Activated naive CD8-positive, alpha-beta T cell (primary cell): ENCODE data around the gene CHRNA3.

Experiments
- H3K27ac Mint-ChIP-seq: one replicate; pipeline ENCODE4 v1.8.0; 2021; ENCODE audit warnings: mixed read lengths
- H3K27me3 Mint-ChIP-seq: one replicate; pipeline ENCODE4 v1.8.0; 2021; ENCODE audit warnings: mixed read lengths
- H3K36me3 Mint-ChIP-seq: one replicate; pipeline ENCODE4 v1.8.0; 2021; ENCODE audit warnings: mixed read lengths
- H3K4me1 Mint-ChIP-seq: one replicate; pipeline ENCODE4 v1.8.0; 2021; ENCODE audit warnings: low read depth, mixed read lengths
- H3K4me3 Mint-ChIP-seq: one replicate; pipeline ENCODE4 v1.8.0; 2021; ENCODE audit warnings: mild to moderate bottlenecking, mixed read lengths
- H3K9me3 Mint-ChIP-seq: one replicate; pipeline ENCODE4 v1.8.0; 2021; ENCODE audit warnings: low read depth, mixed read lengths

The CHRNA3 gene

GRCh38 chr15:78620527-78621421 lies at the start of gene CHRNA3:
Gene CHRNA3, minus strand, starts transcription at chr15:78620996. Its CDS starts 202 bp downstream, at chr15:78620794.
- H3K36me3 Mint-ChIP-seq, result no peaks in the 10 kb centered on the region
- H3K9me3 Mint-ChIP-seq, result no peaks in the 10 kb centered on the region
- peak within 1 kb of the TSS; percentile 70 for H3K4me3 Mint-ChIP-seq
- H3K27me3 Mint-ChIP-seq, result peaks cover 28% of the 10 kb centered on the region
- H3K4me1 Mint-ChIP-seq, result peaks cover 22% of the 10 kb centered on the region
- H3K27ac Mint-ChIP-seq, result no peak within 1 kb of the TSS

- Mint-ChIP-seq H3K9me3 (no peaks in the 10 kb centered on the region), H3K36me3 (no peaks in the 10 kb centered on the region), H3K27me3 (no peaks in the 10 kb centered on the region), H3K27ac (no peak overlapping the region), H3K4me3 (no peak overlapping the region), H3K4me1 (no peaks in the 10 kb centered on the region)
These were observed 48.2 kb upstream of the CHRNA3 start for GRCh38 chr15:78668987-78669386.

GRCh38 chr15:78667578-78668236 lies 46.9 kb upstream of the CHRNA3 start:
- no peak overlapping the region for H3K4me3 Mint-ChIP-seq
- no peaks in the 10 kb centered on the region for H3K27me3 Mint-ChIP-seq
- H3K36me3 Mint-ChIP-seq, result no peaks in the 10 kb centered on the region
- H3K27ac Mint-ChIP-seq, result no peak overlapping the region
- no peaks in the 10 kb centered on the region for H3K9me3 Mint-ChIP-seq
- peaks cover under 1% of the 10 kb centered on the region for H3K4me1 Mint-ChIP-seq

GRCh38 chr15:78666010-78666409 lies 45.2 kb upstream of the CHRNA3 start:
- H3K4me1 Mint-ChIP-seq, result peaks cover 2% of the 10 kb centered on the region
- H3K4me3 Mint-ChIP-seq, result no peak overlapping the region
- H3K9me3 Mint-ChIP-seq, result no peaks in the 10 kb centered on the region
- no peak overlapping the region for H3K27ac Mint-ChIP-seq
- no peaks in the 10 kb centered on the region for H3K27me3 Mint-ChIP-seq
- no peaks in the 10 kb centered on the region for H3K36me3 Mint-ChIP-seq

- Mint-ChIP-seq H3K27ac (no peak overlapping the region), H3K4me1 (peaks cover 2% of the 10 kb centered on the region), H3K4me3 (no peak overlapping the region), H3K27me3 (no peaks in the 10 kb centered on the region), H3K36me3 (no peaks in the 10 kb centered on the region), H3K9me3 (no peaks in the 10 kb centered on the region)
These were observed 42.9 kb upstream of the CHRNA3 start for GRCh38 chr15:78663703-78664102.

- H3K4me3 Mint-ChIP-seq, result no peak overlapping the region
- H3K9me3 Mint-ChIP-seq, result no peaks in the 10 kb centered on the region
- no peaks in the 10 kb centered on the region for H3K27me3 Mint-ChIP-seq
- H3K36me3 Mint-ChIP-seq, result no peaks in the 10 kb centered on the region
- H3K27ac Mint-ChIP-seq, result no peak overlapping the region
- H3K4me1 Mint-ChIP-seq, result peaks cover 2% of the 10 kb centered on the region
These were observed 41.2 kb upstream of the CHRNA3 start for GRCh38 chr15:78662028-78662427.

GRCh38 chr15:78661001-78661400 lies 40.2 kb upstream of the CHRNA3 start:
- Mint-ChIP-seq H3K27ac (no peak overlapping the region), H3K4me3 (no peak overlapping the region), H3K9me3 (no peaks in the 10 kb centered on the region), H3K27me3 (no peaks in the 10 kb centered on the region), H3K36me3 (no peaks in the 10 kb centered on the region), H3K4me1 (peaks cover 2% of the 10 kb centered on the region)

GRCh38 chr15:78660584-78660983 lies 39.8 kb upstream of the CHRNA3 start:
- peaks cover 2% of the 10 kb centered on the region for H3K4me1 Mint-ChIP-seq
- H3K9me3 Mint-ChIP-seq, result no peaks in the 10 kb centered on the region
- H3K27ac Mint-ChIP-seq, result no peak overlapping the region
- no peaks in the 10 kb centered on the region for H3K36me3 Mint-ChIP-seq
- no peak overlapping the region for H3K4me3 Mint-ChIP-seq
- H3K27me3 Mint-ChIP-seq, result no peaks in the 10 kb centered on the region

GRCh38 chr15:78658823-78659222 lies 38.0 kb upstream of the CHRNA3 start:
- Mint-ChIP-seq H3K9me3 (no peaks in the 10 kb centered on the region), H3K36me3 (no peaks in the 10 kb centered on the region), H3K4me1 (peaks cover 2% of the 10 kb centered on the region), H3K4me3 (no peak overlapping the region), H3K27me3 (no peaks in the 10 kb centered on the region), H3K27ac (no peak overlapping the region)

- H3K4me1 Mint-ChIP-seq, result no peaks in the 10 kb centered on the region
- H3K27ac Mint-ChIP-seq, result no peak overlapping the region
- no peaks in the 10 kb centered on the region for H3K27me3 Mint-ChIP-seq
- H3K9me3 Mint-ChIP-seq, result no peaks in the 10 kb centered on the region
- H3K36me3 Mint-ChIP-seq, result no peaks in the 10 kb centered on the region
- no peak overlapping the region for H3K4me3 Mint-ChIP-seq
These were observed 33.5 kb upstream of the CHRNA3 start for GRCh38 chr15:78654272-78654671.

- Mint-ChIP-seq H3K36me3 (no peaks in the 10 kb centered on the region), H3K4me3 (no peak overlapping the region), H3K27me3 (no peaks in the 10 kb centered on the region), H3K27ac (no peak overlapping the region), H3K9me3 (no peaks in the 10 kb centered on the region), H3K4me1 (no peaks in the 10 kb centered on the region)
These were observed 31.3 kb upstream of the CHRNA3 start for GRCh38 chr15:78651930-78652615.

- Mint-ChIP-seq H3K4me3 (no peak overlapping the region), H3K27me3 (no peaks in the 10 kb centered on the region), H3K4me1 (no peaks in the 10 kb centered on the region), H3K36me3 (no peaks in the 10 kb centered on the region), H3K9me3 (no peaks in the 10 kb centered on the region), H3K27ac (no peak overlapping the region)
These were observed 30.2 kb upstream of the CHRNA3 start for GRCh38 chr15:78651007-78651406.

- Mint-ChIP-seq H3K27me3 (no peaks in the 10 kb centered on the region), H3K9me3 (no peaks in the 10 kb centered on the region), H3K27ac (no peak overlapping the region), H3K4me1 (no peaks in the 10 kb centered on the region), H3K4me3 (no peak overlapping the region), H3K36me3 (no peaks in the 10 kb centered on the region)
These were observed 29.2 kb upstream of the CHRNA3 start for GRCh38 chr15:78650022-78650421.

GRCh38 chr15:78645009-78645408 lies 24.2 kb upstream of the CHRNA3 start:
- H3K4me1 Mint-ChIP-seq, result peaks cover 4% of the 10 kb centered on the region
- H3K9me3 Mint-ChIP-seq, result no peaks in the 10 kb centered on the region
- H3K4me3 Mint-ChIP-seq, result no peak overlapping the region
- H3K27ac Mint-ChIP-seq, result no peak overlapping the region
- no peaks in the 10 kb centered on the region for H3K36me3 Mint-ChIP-seq
- no peaks in the 10 kb centered on the region for H3K27me3 Mint-ChIP-seq

- no peak overlapping the region for H3K4me3 Mint-ChIP-seq
- H3K9me3 Mint-ChIP-seq, result no peaks in the 10 kb centered on the region
- H3K4me1 Mint-ChIP-seq, result peaks cover 6% of the 10 kb centered on the region
- H3K36me3 Mint-ChIP-seq, result no peaks in the 10 kb centered on the region
- no peak overlapping the region for H3K27ac Mint-ChIP-seq
- H3K27me3 Mint-ChIP-seq, result no peaks in the 10 kb centered on the region
These were observed 21.5 kb upstream of the CHRNA3 start for GRCh38 chr15:78642331-78642730.
